Duodenal mucosa (tissue), 2 donors: ENCODE data around the gene PTPN2.
"Not testable (repeated sequence)": the region's sequence is repeated elsewhere in the genome, so short reads cannot be mapped to it uniquely, and the experiment has no call there.

Source experiments
- H3K27ac ChIP-seq: one replicate; pipeline ENCODE4 v1.7.0; 2013; ENCODE audit warnings: low read depth, low read length
- H3K27me3 ChIP-seq, 2 donors: one replicate each; pipeline ENCODE4 v1.7.0; 2013; ENCODE audit warnings: low read length in 2 of 2, control low read depth in 1 of 2; ENCODE audit not compliant: insufficient read depth in 2 of 2, control insufficient read depth in 1 of 2
- H3K36me3 ChIP-seq, 2 donors: one replicate each; pipeline ENCODE4 v1.7.0; 2013; ENCODE audit warnings: low read length in 2 of 2, control low read depth in 1 of 2; ENCODE audit not compliant: insufficient read depth in 2 of 2, control insufficient read depth in 1 of 2
- H3K4me1 ChIP-seq, 2 donors: one replicate each; pipeline ENCODE4 v1.7.0; 2013; ENCODE audit warnings: low read length in 2 of 2, control low read depth in 1 of 2; ENCODE audit not compliant: insufficient read depth in 2 of 2, control insufficient read depth in 1 of 2
- H3K4me3 ChIP-seq, 2 donors: one replicate each; pipeline ENCODE4 v1.7.0; 2013; ENCODE audit warnings: low read length in 2 of 2, low read depth in 1 of 2
- H3K9ac ChIP-seq, 2 donors: one replicate each; pipeline ENCODE4 v1.7.0; 2013; ENCODE audit warnings: low read length in 2 of 2, low read depth in 1 of 2
- H3K9me3 ChIP-seq, 2 donors: one replicate each; pipeline ENCODE4 v1.7.0; 2013; ENCODE audit warnings: low read length in 2 of 2, control low read depth in 1 of 2; ENCODE audit not compliant: control insufficient read depth in 1 of 2

Gene PTPN2

GRCh38 chr18:12779043-12779442 lies 105.0 kb downstream of the PTPN2 start:
- Histone ChIP-seq H3K9me3 (no peaks in the 10 kb centered on the region), H3K4me3 (no peak overlapping the region), H3K27me3 (no peaks in the 10 kb centered on the region), H3K36me3 (no peaks in the 10 kb centered on the region), H3K9ac (no peak overlapping the region), H3K27ac (no peak overlapping the region), H3K4me1 (peaks cover 0 to 9% of the 10 kb centered on the region in 2 donors)

GRCh38 chr18:12777500-12777944 lies 106.5 kb downstream of the PTPN2 start:
- H3K27ac ChIP-seq = no peak overlapping the region

DNA sequence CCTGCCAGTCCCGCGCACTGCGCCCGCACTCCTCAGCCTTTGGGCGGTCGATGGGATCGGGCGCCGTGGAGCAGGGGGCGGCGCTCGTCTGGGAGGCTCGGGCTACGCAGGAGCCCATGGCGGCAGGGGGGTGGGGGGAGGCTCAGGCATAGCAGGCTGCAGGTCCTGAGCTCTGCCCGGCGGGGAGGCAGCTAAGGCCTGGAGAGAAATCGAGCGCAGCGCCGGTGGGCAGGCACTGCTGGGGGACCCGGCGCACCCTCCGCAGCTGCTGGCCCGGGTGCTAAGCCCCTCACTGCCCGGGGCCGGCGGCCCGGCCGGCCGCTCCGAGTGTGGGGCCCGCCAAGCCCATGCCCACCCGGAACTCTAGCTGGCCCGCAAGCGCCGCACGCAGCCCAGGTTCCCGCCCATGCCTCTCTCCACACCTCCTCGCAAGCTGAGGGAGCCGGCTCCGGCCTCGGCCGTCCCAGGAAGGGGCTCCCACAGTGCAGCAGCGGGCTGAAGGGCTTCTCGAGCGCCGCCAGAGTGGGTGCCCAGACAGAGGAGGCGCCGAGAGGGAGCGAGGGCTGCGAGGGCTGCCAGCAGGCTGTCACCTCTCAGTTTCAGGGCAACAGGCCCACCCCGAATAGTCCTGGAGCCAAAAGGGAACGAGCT lies 107.1 kb downstream of the PTPN2 start:
- Histone ChIP-seq H3K9me3 (no peaks in the 10 kb centered on the region), H3K27ac (no peak overlapping the region), H3K4me3 (no peak overlapping the region), H3K4me1 (no peaks in the 10 kb centered on the region), H3K9ac (no peak overlapping the region), H3K27me3 (no peaks in the 10 kb centered on the region), H3K36me3 (no peaks in the 10 kb centered on the region)

More at GRCh38 chr18:12777500-12777944, 106.5 kb downstream of the PTPN2 start:
- H3K27me3 ChIP-seq = no peaks in the 10 kb centered on the region
- no peaks in the 10 kb centered on the region for H3K4me1 ChIP-seq
- H3K9ac ChIP-seq = no peak overlapping the region
- H3K9me3 ChIP-seq = no peaks in the 10 kb centered on the region
- H3K4me3 ChIP-seq = no peak overlapping the region
- H3K36me3 ChIP-seq = no peaks in the 10 kb centered on the region

- H3K9me3 ChIP-seq, H3K27ac ChIP-seq, H3K27me3 ChIP-seq, H3K36me3 ChIP-seq, H3K4me1 ChIP-seq, H3K9ac ChIP-seq, H3K4me3 ChIP-seq: not testable (repeated sequence)
Observed at GRCh38 chr18:12776415-12776814, 107.6 kb downstream of the PTPN2 start.

GRCh38 chr18:12774982-12775381 lies 109.1 kb downstream of the PTPN2 start:
- H3K27me3 ChIP-seq = no peaks in the 10 kb centered on the region
- no peaks in the 10 kb centered on the region for H3K4me1 ChIP-seq
- H3K27ac ChIP-seq = no peak overlapping the region
- no peak overlapping the region for H3K9ac ChIP-seq
- H3K4me3 ChIP-seq = no peak overlapping the region
- no peaks in the 10 kb centered on the region for H3K9me3 ChIP-seq
- no peaks in the 10 kb centered on the region for H3K36me3 ChIP-seq

- Histone ChIP-seq H3K4me3 (no peak overlapping the region), H3K27me3 (no peaks in the 10 kb centered on the region), H3K9me3 (no peaks in the 10 kb centered on the region), H3K4me1 (no peaks in the 10 kb centered on the region), H3K9ac (no peak overlapping the region), H3K27ac (no peak overlapping the region), H3K36me3 (no peaks in the 10 kb centered on the region)
Observed at GRCh38 chr18:12773369-12773768, 110.7 kb downstream of the PTPN2 start.

DNA sequence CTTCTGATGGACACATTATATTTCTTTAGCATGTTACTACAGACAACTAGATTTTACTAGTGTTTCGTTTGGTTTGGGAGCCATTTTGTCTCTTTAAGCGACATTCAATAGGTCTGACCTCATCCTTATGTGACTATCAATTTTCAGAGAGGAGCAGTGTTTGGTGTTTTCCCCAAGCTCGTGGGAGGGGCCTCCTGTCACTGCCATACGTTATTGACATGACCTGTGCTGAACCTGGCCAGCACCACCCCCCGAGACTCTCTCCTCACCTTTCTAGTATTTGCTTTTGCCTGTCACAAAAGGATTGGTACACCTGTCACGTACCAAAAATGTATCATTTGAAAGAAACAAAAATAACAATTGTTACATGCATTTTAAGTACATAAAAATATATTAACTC lies 111.9 kb downstream of the PTPN2 start:
- Histone ChIP-seq H3K4me1 (no peaks in the 10 kb centered on the region), H3K4me3 (no peak overlapping the region), H3K9ac (no peak overlapping the region), H3K27me3 (no peaks in the 10 kb centered on the region), H3K36me3 (no peaks in the 10 kb centered on the region), H3K9me3 (no peaks in the 10 kb centered on the region), H3K27ac (no peak overlapping the region)

DNA sequence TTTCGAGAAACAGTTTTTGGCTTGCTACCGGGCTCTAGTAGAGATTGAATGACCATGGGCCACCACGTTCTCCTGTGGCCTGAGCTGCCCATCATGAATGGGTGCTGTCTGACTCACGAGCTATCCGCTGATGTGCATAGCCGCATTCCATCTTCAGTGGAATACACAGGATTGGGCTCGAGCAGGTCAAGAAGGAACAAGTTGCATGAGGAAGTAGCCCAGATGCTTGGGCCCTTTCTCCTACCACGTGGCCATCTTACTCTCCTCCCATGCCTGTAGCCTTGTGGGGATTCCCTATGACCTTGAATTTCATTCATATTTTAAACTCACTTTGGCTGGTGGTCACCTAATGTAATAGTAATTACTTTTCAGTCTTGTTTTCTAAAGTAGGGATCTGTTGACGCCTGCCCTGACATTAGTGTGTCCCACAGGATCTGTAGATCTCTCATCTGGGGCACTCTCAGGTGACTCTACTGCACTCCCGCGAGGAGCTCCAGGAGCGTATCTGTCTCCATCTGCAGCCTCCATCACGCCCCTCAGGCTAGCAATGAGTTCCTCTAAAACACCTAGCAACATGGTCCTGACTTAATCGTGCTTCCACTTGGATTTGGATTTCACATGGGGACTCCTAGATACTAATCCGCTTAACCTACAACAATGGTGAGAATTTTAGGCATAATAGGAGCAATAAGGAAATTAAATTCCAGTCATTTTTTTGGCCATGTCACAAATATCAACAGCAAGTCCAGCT lies 113.4 kb downstream of the PTPN2 start:
- Histone ChIP-seq H3K9ac (no peak overlapping the region), H3K27me3 (no peaks in the 10 kb centered on the region), H3K27ac (no peak overlapping the region)

DNA sequence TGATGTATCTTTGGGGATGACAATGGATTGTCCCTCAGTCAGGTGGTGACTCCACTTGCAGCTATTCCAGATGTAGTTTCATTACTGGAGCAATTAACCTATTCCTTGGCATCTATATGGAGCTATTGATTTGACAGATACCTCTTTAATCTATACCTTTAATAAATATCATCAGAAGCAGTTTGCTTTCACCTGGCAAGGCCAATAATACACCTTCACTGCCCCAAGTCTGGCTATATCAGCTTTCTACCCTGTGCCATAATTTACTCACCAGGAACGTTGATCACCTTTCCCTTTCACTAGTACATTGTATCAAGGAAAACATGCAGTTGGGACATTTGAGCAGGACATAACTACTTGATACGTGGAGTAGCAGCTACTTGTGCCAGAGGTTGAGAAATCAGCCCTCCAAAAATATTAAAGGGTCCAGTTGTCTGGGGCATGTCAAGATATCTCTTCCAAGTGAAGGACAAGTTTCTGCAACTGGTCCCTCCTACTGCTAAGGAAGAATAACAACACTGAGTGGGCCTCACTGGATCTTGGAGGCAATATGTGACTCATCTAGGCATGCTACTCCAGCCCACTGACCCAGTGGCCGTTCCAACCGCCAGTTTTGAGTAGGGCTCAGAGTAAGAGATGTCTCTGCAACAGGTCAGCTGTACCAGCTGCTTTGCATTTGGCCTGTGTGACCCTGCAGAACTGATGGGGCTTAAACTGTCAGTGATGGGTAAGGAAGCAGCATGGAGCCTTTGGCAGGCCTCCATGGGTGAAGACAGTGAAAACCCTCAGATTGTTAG lies 114.2 kb downstream of the PTPN2 start:
- H3K27me3 ChIP-seq = no peaks in the 10 kb centered on the region
- H3K9me3 ChIP-seq = no peaks in the 10 kb centered on the region
- no peak overlapping the region for H3K9ac ChIP-seq
- H3K4me3 ChIP-seq = no peak overlapping the region
- H3K27ac ChIP-seq = no peak overlapping the region
- H3K36me3 ChIP-seq = no peaks in the 10 kb centered on the region
- no peaks in the 10 kb centered on the region for H3K4me1 ChIP-seq

More for the DNA sequence above, 113.4 kb downstream of the PTPN2 start:
- Histone ChIP-seq H3K9me3 (no peaks in the 10 kb centered on the region), H3K4me1 (no peaks in the 10 kb centered on the region), H3K36me3 (no peaks in the 10 kb centered on the region), H3K4me3 (no peak overlapping the region)

GRCh38 chr18:12769136-12769535 lies 114.9 kb downstream of the PTPN2 start:
- Histone ChIP-seq H3K9ac (no peak overlapping the region), H3K9me3 (no peaks in the 10 kb centered on the region), H3K27me3 (no peaks in the 10 kb centered on the region), H3K27ac (no peak overlapping the region), H3K36me3 (no peaks in the 10 kb centered on the region), H3K4me1 (no peaks in the 10 kb centered on the region), H3K4me3 (no peak overlapping the region)
